HepG2 (cell line): ENCODE results near the gene PTPRU. TPM values are rescaled to one million over a fixed set of nuclear protein-coding genes. Genes with fewer than 3 reads are reported as not detected.

Experiments used
- ATAC-seq: fragments of 200-7000 bp; cut with Tn5 transposase; 3 replicates; pipeline ENCODE4 v1.9.1; 2020; ENCODE audit warnings: mild to moderate bottlenecking, moderate library complexity
- BruUV-seq: library from RNA; stranded (reverse); fragments of 400-500 nt; replicated peaks from 2 replicates; lab custom pipeline; 2021; lab: Mats Ljungman, UMichigan
- CTCF ChIA-PET: fragments of 300-600 bp; formaldehyde crosslinking; extraction: SDS; loops from one replicate; lab custom pipeline; 2021; ENCODE audit warnings: low total read pairs, inconsistent platforms, low intra/inter-chr PET ratio; lab: Yijun Ruan, JAX
- POLR2A ChIA-PET: fragments of 350-600 bp; sonication (Branson Sonifier 250); formaldehyde crosslinking; loops from one replicate; lab custom pipeline; 2020; ENCODE audit warnings: antibody characterized with exemption, inconsistent platforms; lab: Yijun Ruan, JAX
- DNase-seq: peaks from one replicate; pipeline ENCODE4 v3.0.0-alpha.2; 2015; ENCODE audit warnings: low spot score
- FAIRE-seq: peaks from 3 replicates; lab custom pipeline; 2011; peaks lifted over from hg19 to GRCh38; lab: Jason Lieb, UNC
- H2AFZ ChIP-seq: one replicate; pipeline ENCODE4 v1.6.1; 2011; ENCODE audit warnings: low read length, inconsistent platforms
- H3K27ac ChIP-seq: fragments of 300-600 bp; 3 replicates; pipeline ENCODE4 v1.8.0; 2011; ENCODE audit warnings: mixed run types, mild to moderate bottlenecking, mixed read lengths, low read length, inconsistent platforms; ENCODE audit not compliant: insufficient read depth; ENCODE audit errors: extremely low read length
- H3K27me3 ChIP-seq, 2 experiments: fragments of 200-600 bp in 1 of 2; 2 replicates in 1 of 2; 3 replicates in 1 of 2; pipeline versions ENCODE4 v1.6.0 to v1.8.0; 2011; ENCODE audit warnings: low read length in 2 of 2, mild to moderate bottlenecking in 2 of 2, moderate library complexity in 2 of 2, inconsistent platforms in 1 of 2; ENCODE audit not compliant: insufficient read depth in 2 of 2, control insufficient read depth in 1 of 2
- H3K36me3 ChIP-seq, 2 experiments: fragments of 200-600 bp in 1 of 2; replicated peaks in 1 of 2; 2 replicates in 1 of 2; 3 replicates in 1 of 2; pipeline versions ENCODE4 v1.5.1 to v1.8.0; 2011; ENCODE audit warnings: low read length in 2 of 2, inconsistent platforms in 1 of 2; ENCODE audit not compliant: insufficient read depth in 2 of 2, control insufficient read depth in 1 of 2
- H3K4me1 ChIP-seq: 2 replicates; pipeline ENCODE4 v1.5.1; 2012; ENCODE audit warnings: low read length, inconsistent platforms; ENCODE audit not compliant: insufficient read depth
- H3K4me2 ChIP-seq: 2 replicates; pipeline ENCODE4 v1.6.0; 2011; ENCODE audit warnings: low read depth, low read length, inconsistent platforms
- H3K4me3 ChIP-seq, 3 experiments: fragments of 200-600 bp in 1 of 3; sonication (generic), shearing (Covaris generic) in 1 of 3; replicated peaks in 1 of 3; 2 replicates each; pipeline ENCODE4 v1.5.1; 2011 to 2016; ENCODE audit warnings: low read length in 3 of 3, inconsistent platforms in 2 of 3, low read depth in 2 of 3, mild to moderate bottlenecking in 2 of 3, control low read depth in 1 of 3, mixed read lengths in 1 of 3; ENCODE audit not compliant: insufficient read depth in 1 of 3
- H3K79me2 ChIP-seq: one replicate; pipeline ENCODE4 v1.6.1; 2011; ENCODE audit warnings: low read length, inconsistent platforms; ENCODE audit not compliant: insufficient read depth
- H3K9ac ChIP-seq: 2 replicates; pipeline ENCODE4 v1.6.0; 2011; ENCODE audit warnings: mild to moderate bottlenecking, low read depth, low read length, inconsistent platforms; ENCODE audit not compliant: insufficient read depth
- H3K9me3 ChIP-seq: 2 replicates; pipeline ENCODE4 v1.5.1; 2012; ENCODE audit warnings: mild to moderate bottlenecking, low read length
- H4K20me1 ChIP-seq: 2 replicates; pipeline ENCODE4 v1.6.0; 2011; ENCODE audit warnings: inconsistent platforms, mild to moderate bottlenecking, low read length, moderate library complexity; ENCODE audit not compliant: insufficient read depth
- CREB1 ChIP-seq, 2 experiments: fragments of 450-650 bp in 1 of 2; IDR thresholded peaks; 2 replicates each; pipeline ENCODE4 v1.6.1; 2016 to 2017; ENCODE audit warnings: control low read depth in 1 of 2, mild to moderate bottlenecking in 1 of 2, missing compliant biosample characterization in 1 of 2, missing genetic modification characterization in 1 of 2
- CSRNP2 ChIP-seq: sonication (generic); formaldehyde crosslinking; conservative IDR thresholded peaks from 2 replicates; pipeline ENCODE4 v1.8.0; 2022; ENCODE audit warnings: low read depth, missing genetic modification reagents
- ESRRA ChIP-seq: sonication (generic); formaldehyde crosslinking; IDR thresholded peaks from 2 replicates; pipeline ENCODE4 v1.5.1; 2020; ENCODE audit warnings: mild to moderate bottlenecking, low read depth, missing genetic modification reagents
- KLF9 ChIP-seq: IDR thresholded peaks from 2 replicates; pipeline ENCODE4 v1.6.1; 2016; ENCODE audit warnings: low read depth
- PREB ChIP-seq: sonication (generic); formaldehyde crosslinking; IDR thresholded peaks from 2 replicates; pipeline ENCODE4 v1.4.0; 2020; ENCODE audit warnings: missing genetic modification reagents
- ZGPAT ChIP-seq: IDR thresholded peaks from 2 replicates; pipeline ENCODE4 v1.6.1; 2016; ENCODE audit warnings: mild to moderate bottlenecking
- WGBS: methylation state at CpG from one replicate; pipeline ENCODE4 v1.1.6; 2017; ENCODE audit warnings: low lambda C conversion rate; 5-methylcytosine and 5-hydroxymethylcytosine counted together
- in situ Hi-C: cut with HindIII; loops from 2 replicates; pipeline ENCODE4 v1.10.0; 2017; ENCODE audit warnings: low pct_unique_long_range_greater_than_20kb; ENCODE audit not compliant: extremely low pct_ligation_motif_present
- intact Hi-C: fragments of 100-400 bp; cut with micrococcal nuclease; formaldehyde crosslinking; loops from one replicate; pipeline ENCODE4 v1.10.0; 2022; ENCODE audit not compliant: unreplicated experiment
- polyA plus RNA-seq, 8 experiments: library from polyadenylated mRNA; depleted of rRNA in 3 of 8; stranded (reverse) in 7 of 8; unstranded in 1 of 8; fragments of >200 nt; fragmentation: Illumina TruSeq in 4 of 8; extraction: Trizol in 4 of 8; gene quantifications; 2 replicates each; pipeline versions ENCODE4 v1.2.1 to v1.2.3, GENCODE V29; 2011 to 2016; ENCODE audit warnings: low read depth in 4 of 8, missing spikeins in 1 of 8, mixed read lengths in 1 of 8; ENCODE audit not compliant: insufficient read depth in 1 of 8
- total RNA-seq, 5 experiments: library from RNA; depleted of rRNA; stranded (reverse); fragments of >200 nt; fragmentation: Illumina TruSeq; extraction: Trizol; gene quantifications; 2 replicates each; pipeline ENCODE4 v1.2.3, GENCODE V29; 2016; ENCODE audit warnings: low read depth in 1 of 5

The PTPRU gene
- total and polyA plus RNA-seq, 2 of the 13 experiments (the other 11 are each of a cell fraction or from before 2014, with no cell fraction given) = 21.6 to 22.3 TPM

GRCh38 chr1:29243023-29243870, 6.9 kb downstream of the PTPRU start:
- ChIA-PET POLR2A (no interaction called here), CTCF (no interaction called here)
- in situ Hi-C loops = loop anchor here (10.0 kb wide), 1 partner anchor 1472 kb away; no protein-coding TSS in a partner anchor
- no peak overlapping the region for H3K4me3 ChIP-seq
- DNase-seq = no peak
- no peak overlapping the region for H3K9ac ChIP-seq
- intact Hi-C loops = no loop called here
- no peak overlapping the region for H3K27ac ChIP-seq
- no peaks in the 10 kb centered on the region for H3K9me3 ChIP-seq
- no peaks in the 10 kb centered on the region for H3K36me3 ChIP-seq
- ATAC-seq = no peak
- H3K79me2 ChIP-seq = peaks cover 39% of the 10 kb centered on the region
- no TSS peak for BruUV-seq
- no peak for FAIRE-seq
- H3K27me3 ChIP-seq = no peaks in the 10 kb centered on the region
- H3K4me1 ChIP-seq = peaks cover 55% of the 10 kb centered on the region
- no peak for TF ChIP-seq PREB (CRISPR knock-in tag)
- TF ChIP-seq ESRRA = no peak
- no peak for TF ChIP-seq ZGPAT (CRISPR knock-in tag)
- no peak for TF ChIP-seq CSRNP2
- TF ChIP-seq CREB1 (IDR thresholded peaks at IDR 0.05) = no peak
- TF ChIP-seq CREB1 (CRISPR knock-in tag; IDR thresholded peaks at IDR 0.05) = no peak
- TF ChIP-seq KLF9 (CRISPR knock-in tag) = no peak
- WGBS = 85% methylated on average over 16 of the region's 16 CpGs
- no peak overlapping the region for H2AFZ ChIP-seq
- H3K4me2 ChIP-seq = no peak overlapping the region
- H4K20me1 ChIP-seq = peaks cover 17% of the 10 kb centered on the region
